GM18861 (cell line): ENCODE data around the gene DSP.
A peak's percentile ranks its signal among the peaks of the same experiment; 100 is the strongest.

Experiments used
- ATAC-seq: cut with Tn5 transposase; IDR thresholded peaks from one replicate; pipeline ENCODE4 v1.9.1; 2021; ENCODE audit not compliant: unreplicated experiment

Gene DSP

GRCh38 chr6:7559651-7560385, 18.3 kb downstream of the DSP start:
- no peak for ATAC-seq

GRCh38 chr6:7561153-7561964, 19.9 kb downstream of the DSP start:
- ATAC-seq = no peak

GRCh38 chr6:7562769-7563168, 21.3 kb downstream of the DSP start:
- ATAC-seq = no peak

- ATAC-seq = no peak
These were observed 24.6 kb downstream of the DSP start for GRCh38 chr6:7566107-7566506.

- no peak for ATAC-seq
These were observed 25.2 kb downstream of the DSP start for GRCh38 chr6:7566617-7567173.

GRCh38 chr6:7568021-7568420, 26.6 kb downstream of the DSP start:
- no peak for ATAC-seq

- ATAC-seq = no peak
These were observed 27.6 kb downstream of the DSP start for GRCh38 chr6:7569082-7569481.

- ATAC-seq = no peak
These were observed 30.9 kb downstream of the DSP start for GRCh38 chr6:7572213-7572943.

- ATAC-seq = no peak
These were observed 33.0 kb downstream of the DSP start for GRCh38 chr6:7574500-7574899.

GRCh38 chr6:7578516-7578915, 37.0 kb downstream of the DSP start:
- no peak for ATAC-seq

GRCh38 chr6:7578931-7579330, 37.5 kb downstream of the DSP start:
- no peak for ATAC-seq

- no peak for ATAC-seq
These were observed 38.4 kb downstream of the DSP start for GRCh38 chr6:7579851-7580250.

- no peak for ATAC-seq
These were observed 39.1 kb downstream of the DSP start for GRCh38 chr6:7580537-7580926.

- ATAC-seq = no peak
These were observed 39.6 kb downstream of the DSP start for GRCh38 chr6:7580927-7581618.

GRCh38 chr6:7585287-7585930, 43.9 kb downstream of the DSP start:
- ATAC-seq = no peak

- no peak for ATAC-seq
These were observed 46.2 kb downstream of the DSP start for GRCh38 chr6:7587631-7588100.

- ATAC-seq = no peak
These were observed 47.0 kb downstream of the DSP start for GRCh38 chr6:7588506-7588905.

GRCh38 chr6:7589221-7589620, 47.8 kb downstream of the DSP start:
- no peak for ATAC-seq

GRCh38 chr6:7589949-7590917, 48.8 kb downstream of the DSP start, which contains the start of gene SNRNP48:
Gene SNRNP48, plus strand, starts transcription at chr6:7590198. Its CDS starts 60 bp downstream, at chr6:7590258.
- ATAC-seq = peak; percentile 99
